ENCODE results near the gene RAB11B. TPM values are rescaled to one million over a fixed set of nuclear protein-coding genes. Genes with fewer than 3 reads are reported as not detected.

RAB11B gene
- total and polyA plus RNA-seq, 2 donors (not counting 1 experiment from before 2014, with no cell fraction given) = 27.8 to 46.2 TPM

DNA sequence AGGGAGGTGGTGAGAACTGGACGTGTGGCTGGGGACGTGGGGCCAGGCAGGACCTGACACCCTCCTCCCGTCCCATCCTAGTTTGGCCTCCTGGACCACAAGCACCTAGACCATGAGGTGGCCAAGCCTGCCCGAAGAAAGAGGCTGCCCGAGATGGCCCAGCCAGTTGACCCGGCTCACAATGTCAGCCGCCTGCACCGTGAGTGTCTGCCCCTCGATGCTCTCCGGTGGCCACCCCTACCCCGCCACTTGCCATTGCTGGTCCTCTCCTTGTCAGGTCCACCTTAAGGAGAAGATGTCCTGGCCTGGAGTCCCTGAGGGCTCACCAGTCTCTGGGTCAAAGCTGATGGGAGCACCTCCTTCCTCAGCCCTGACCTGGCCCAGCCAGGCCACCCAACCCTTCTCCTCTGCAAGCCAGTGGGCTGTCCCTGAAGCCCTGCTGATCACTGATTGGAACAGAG lies 24.0 kb upstream of the RAB11B start:
- Histone ChIP-seq H4K20me1 (ENCODE audit: control insufficient read depth, extremely low read depth, insufficient read depth, low read length) (no peaks in the 10 kb centered on the region), H3K4me1 (ENCODE audit: control insufficient read depth, extremely low read depth, insufficient read depth, low read length) (peaks cover 25% of the 10 kb centered on the region), H3K79me2 (ENCODE audit: control insufficient read depth, insufficient read depth, low read length) (no peaks in the 10 kb centered on the region), H3K27me3 (ENCODE audit: control insufficient read depth, insufficient read depth, low read length) (no peaks in the 10 kb centered on the region), H3K4me3 (replicated peaks in 1 of 4; ENCODE audit: control extremely low read depth in 1 of 4, insufficient read depth in 1 of 4, low read depth in 3 of 4, low read length in 4 of 4) (no peak overlapping the region), H3K36me3 (ENCODE audit: control insufficient read depth, insufficient read depth, low read length) (peaks cover under 1% of the 10 kb centered on the region), H3K9ac (ENCODE audit: insufficient read depth, low read length) (no peak overlapping the region), H2AFZ (ENCODE audit: low read length) (no peak overlapping the region), H3K27ac (ENCODE audit: insufficient read depth, low read length) (no peak overlapping the region), H3K4me2 (ENCODE audit: extremely low read depth, insufficient read depth, low read length) (peak overlapping the region; percentile 8), H3K9me3 (ENCODE audit: control insufficient read depth, insufficient read depth, low read depth, low read length) (no peaks in the 10 kb centered on the region)
- DNase-seq (ENCODE audit: low read depth in 2 of 2) = no peak
- TF ChIP-seq EZH2 (IDR thresholded peaks at IDR 0.05; ENCODE audit: low read length, missing control alignments) = no peak
- TF ChIP-seq CTCF (conservative IDR thresholded peaks at IDR 0.05 in 1 of 2, IDR thresholded peaks at IDR 0.05 in 1 of 2; ENCODE audit: low read depth in 1 of 2, low read length in 2 of 2) = no peak

- Histone ChIP-seq H3K4me3 (replicated peaks in 1 of 4; ENCODE audit: control extremely low read depth in 1 of 4, insufficient read depth in 1 of 4, low read depth in 3 of 4, low read length in 4 of 4) (peak overlapping the region in 3 of 4 experiments; percentile 13 to 25 (median 17)), H2AFZ (ENCODE audit: low read length) (no peak overlapping the region), H4K20me1 (ENCODE audit: control insufficient read depth, extremely low read depth, insufficient read depth, low read length) (no peaks in the 10 kb centered on the region), H3K9ac (ENCODE audit: insufficient read depth, low read length) (peak overlapping the region; percentile 26), H3K4me1 (ENCODE audit: control insufficient read depth, extremely low read depth, insufficient read depth, low read length) (peaks cover 22% of the 10 kb centered on the region), H3K79me2 (ENCODE audit: control insufficient read depth, insufficient read depth, low read length) (no peaks in the 10 kb centered on the region), H3K36me3 (ENCODE audit: control insufficient read depth, insufficient read depth, low read length) (peaks cover 4% of the 10 kb centered on the region), H3K27ac (ENCODE audit: insufficient read depth, low read length) (peak overlapping the region; percentile 50), H3K4me2 (ENCODE audit: extremely low read depth, insufficient read depth, low read length) (peak overlapping the region; percentile 75), H3K9me3 (ENCODE audit: control insufficient read depth, insufficient read depth, low read depth, low read length) (no peaks in the 10 kb centered on the region), H3K27me3 (ENCODE audit: control insufficient read depth, insufficient read depth, low read length) (no peaks in the 10 kb centered on the region)
- no peak for TF ChIP-seq CTCF (conservative IDR thresholded peaks at IDR 0.05 in 1 of 2, IDR thresholded peaks at IDR 0.05 in 1 of 2; ENCODE audit: low read depth in 1 of 2, low read length in 2 of 2)
- no peak for TF ChIP-seq EZH2 (IDR thresholded peaks at IDR 0.05; ENCODE audit: low read length, missing control alignments)
- peak; percentile 32 to 83 for DNase-seq (ENCODE audit: low read depth in 2 of 2)
These were observed 23.2 kb upstream of the RAB11B start for GRCh38 chr19:8366961-8367326.

DNA sequence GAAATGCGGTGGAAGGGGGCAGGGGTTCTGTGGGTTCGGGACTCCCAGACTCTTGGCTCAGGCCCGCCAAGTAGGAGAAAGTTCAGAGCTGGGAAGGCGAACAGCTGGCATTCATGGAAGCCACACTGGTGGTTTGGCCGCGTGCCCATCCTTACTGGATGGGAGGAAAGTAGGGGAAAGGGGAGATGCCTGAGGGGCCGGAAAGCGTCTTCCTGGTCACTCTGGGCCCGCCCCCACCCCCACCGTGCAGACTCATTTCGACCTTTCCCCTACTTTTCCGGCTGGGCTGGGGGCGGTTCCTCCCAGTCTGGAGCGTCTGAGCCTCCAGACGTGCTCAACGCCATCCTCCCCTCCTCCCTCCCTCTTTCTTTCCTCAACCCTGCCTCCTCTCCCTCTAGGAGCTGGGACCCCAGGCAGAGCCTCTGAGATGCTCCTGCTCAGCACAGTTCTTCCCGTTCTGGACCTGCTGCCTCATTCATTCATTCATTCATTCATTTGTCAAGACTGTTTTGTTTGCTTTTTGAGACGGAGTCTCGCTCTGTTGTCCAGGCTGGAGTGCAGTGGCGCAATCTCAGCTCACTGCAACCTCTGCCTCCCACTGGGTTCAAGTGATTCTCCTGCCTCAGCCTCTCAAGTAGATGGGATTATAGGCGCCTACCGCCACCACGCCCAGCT lies 22.7 kb upstream of the RAB11B start:
- Histone ChIP-seq H3K4me3 (replicated peaks in 1 of 4; ENCODE audit: control extremely low read depth in 1 of 4, insufficient read depth in 1 of 4, low read depth in 3 of 4, low read length in 4 of 4) (peak overlapping the region; percentile 8 to 25 (median 15)), H3K79me2 (ENCODE audit: control insufficient read depth, insufficient read depth, low read length) (no peaks in the 10 kb centered on the region), H2AFZ (ENCODE audit: low read length) (no peak overlapping the region), H3K36me3 (ENCODE audit: control insufficient read depth, insufficient read depth, low read length) (peaks cover 4% of the 10 kb centered on the region), H3K27me3 (ENCODE audit: control insufficient read depth, insufficient read depth, low read length) (no peaks in the 10 kb centered on the region), H3K9me3 (ENCODE audit: control insufficient read depth, insufficient read depth, low read depth, low read length) (no peaks in the 10 kb centered on the region), H3K4me2 (ENCODE audit: extremely low read depth, insufficient read depth, low read length) (peak overlapping the region; percentile 75), H4K20me1 (ENCODE audit: control insufficient read depth, extremely low read depth, insufficient read depth, low read length) (no peaks in the 10 kb centered on the region), H3K9ac (ENCODE audit: insufficient read depth, low read length) (peak overlapping the region; percentile 4), H3K27ac (ENCODE audit: insufficient read depth, low read length) (peak overlapping the region; percentile 50), H3K4me1 (ENCODE audit: control insufficient read depth, extremely low read depth, insufficient read depth, low read length) (peaks cover 19% of the 10 kb centered on the region)
- DNase-seq (ENCODE audit: low read depth in 2 of 2) = peak; percentile 93 to 98
- TF ChIP-seq CTCF (conservative IDR thresholded peaks at IDR 0.05 in 1 of 2, IDR thresholded peaks at IDR 0.05 in 1 of 2; ENCODE audit: low read depth in 1 of 2, low read length in 2 of 2) = no peak
- no peak for TF ChIP-seq EZH2 (IDR thresholded peaks at IDR 0.05; ENCODE audit: low read length, missing control alignments)

Data from fibroblast of lung (primary cell).